ENCODE data around the gene MRGPRE.
A peak's percentile ranks its signal among the peaks of the same experiment; 100 is the strongest.

The MRGPRE gene

DNA sequence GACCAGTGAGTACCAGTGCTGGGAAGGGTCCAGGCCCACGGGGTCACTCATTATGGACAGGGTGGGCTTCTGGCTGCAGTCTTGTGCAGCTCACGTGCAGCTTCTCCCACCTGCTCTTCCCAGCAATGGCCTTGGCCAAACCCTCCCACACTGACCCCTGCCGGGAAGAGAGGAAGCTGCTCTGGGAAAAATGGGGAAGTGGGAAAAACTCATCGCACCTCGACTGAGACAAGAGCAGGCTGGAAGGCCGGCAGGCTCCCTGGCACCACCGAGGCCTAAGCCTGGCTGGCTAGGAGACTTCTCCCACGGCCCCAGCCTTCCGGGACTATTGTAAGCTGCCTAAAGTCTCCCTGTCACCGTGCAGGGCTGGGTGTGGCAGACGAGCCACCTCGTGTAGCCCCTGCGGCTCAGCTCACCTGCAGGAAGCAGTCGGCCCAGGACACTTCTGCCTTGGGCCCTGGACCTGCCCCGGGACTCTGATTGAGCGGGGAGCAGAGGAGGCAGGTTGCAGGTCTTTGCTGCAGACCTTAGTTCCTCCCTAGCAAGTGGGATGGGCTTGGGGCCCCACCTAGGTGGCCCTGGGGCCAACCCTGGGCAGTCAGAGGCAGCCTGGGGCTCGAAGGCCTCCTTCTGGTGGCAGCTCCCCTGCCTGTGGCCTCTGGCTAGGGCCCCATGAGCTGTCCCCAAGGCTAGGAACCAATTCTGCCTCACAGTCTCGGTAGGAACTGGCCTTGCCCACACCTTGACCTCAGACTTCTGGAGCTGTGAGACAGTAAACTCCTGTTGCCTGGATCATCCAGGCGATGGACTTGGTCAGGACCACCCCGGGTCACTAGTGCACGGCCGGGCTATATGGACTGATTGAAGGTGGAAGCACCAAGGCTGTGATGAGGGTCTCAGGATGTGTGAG lies 36.7 kb downstream of the MRGPRE start:
- ChIA-PET CTCF (no interaction called here), POLR2A (no interaction called here)
- DNase-seq (ENCODE audit: extremely low spot score), result no peak
- TF ChIP-seq CTCF (IDR thresholded peaks at IDR 0.05; ENCODE audit: control extremely low read depth, extremely low read depth, low read depth, missing control alignments), result peak; percentile 13

GRCh38 chr11:3194016-3194816 lies 38.0 kb downstream of the MRGPRE start:
- no peak for DNase-seq (ENCODE audit: extremely low spot score)
- ChIA-PET POLR2A (no interaction called here), CTCF (no interaction called here)
- no peak for TF ChIP-seq CTCF (IDR thresholded peaks at IDR 0.05; ENCODE audit: control extremely low read depth, extremely low read depth, low read depth, missing control alignments)

- POLR2A ChIA-PET, result no interaction called here
- CTCF ChIA-PET, result interaction anchor here (1.3 kb wide), 1 partner anchor 22 kb away, joined by 3 read pairs; no protein-coding TSS in a partner anchor
- TF ChIP-seq CTCF (IDR thresholded peaks at IDR 0.05; ENCODE audit: control extremely low read depth, extremely low read depth, low read depth, missing control alignments), result no peak
- DNase-seq (ENCODE audit: extremely low spot score), result no peak
Observed at GRCh38 chr11:3193373-3194015, 38.7 kb downstream of the MRGPRE start.

DNA sequence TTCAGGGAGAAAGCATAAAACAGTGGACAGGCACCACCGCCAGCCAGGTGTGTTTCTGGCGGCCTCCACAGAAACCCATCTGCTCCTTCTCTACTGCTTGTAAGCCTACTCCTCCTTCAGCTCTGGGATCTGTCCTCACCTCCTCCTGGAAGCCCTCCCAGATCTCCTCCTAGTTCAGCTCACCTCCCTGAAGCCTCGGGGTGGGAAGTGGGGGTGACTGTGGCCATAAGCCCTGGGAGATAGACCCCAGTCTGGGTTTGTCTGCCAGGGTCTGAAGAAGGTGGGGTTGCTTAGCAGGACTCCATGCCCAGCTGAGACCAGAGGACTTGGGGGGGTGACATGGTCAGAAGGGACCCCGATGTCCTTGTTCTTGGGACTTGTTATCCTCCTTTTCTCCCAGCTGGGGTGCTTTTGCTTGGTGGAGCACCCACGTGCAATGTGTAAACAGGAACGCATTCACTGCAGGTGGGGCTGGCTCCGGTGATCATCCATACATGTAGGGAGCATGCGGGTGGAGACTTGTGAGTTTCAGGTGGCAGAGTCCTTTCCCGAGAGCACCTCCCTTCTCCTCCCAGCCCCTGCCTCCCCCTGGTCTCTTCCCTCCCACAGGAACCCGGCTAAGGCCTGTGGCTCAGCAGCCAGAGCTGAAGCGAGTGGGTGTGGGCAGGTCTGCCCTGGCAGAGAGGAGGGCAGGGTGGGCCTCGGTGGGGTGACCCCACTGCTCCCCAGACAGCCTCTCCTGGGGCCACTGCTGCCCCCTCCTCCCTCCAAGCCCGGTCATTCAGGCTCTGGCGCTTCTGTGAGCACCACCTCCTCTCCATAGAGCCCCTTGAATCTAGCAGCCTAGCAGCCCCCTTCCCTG lies 39.5 kb downstream of the MRGPRE start:
- no peak for TF ChIP-seq CTCF (IDR thresholded peaks at IDR 0.05; ENCODE audit: control extremely low read depth, extremely low read depth, low read depth, missing control alignments)
- no peak for DNase-seq (ENCODE audit: extremely low spot score)
- POLR2A ChIA-PET, result no interaction called here
- CTCF ChIA-PET, result interaction anchor here (0.9 to 1.3 kb wide), 2 partner anchors 23 to 156 kb away, joined by 3 read pairs; no protein-coding TSS in a partner anchor

GRCh38 chr11:3191586-3192324 lies 40.5 kb downstream of the MRGPRE start:
- no peak for TF ChIP-seq CTCF (IDR thresholded peaks at IDR 0.05; ENCODE audit: control extremely low read depth, extremely low read depth, low read depth, missing control alignments)
- CTCF ChIA-PET, result interaction anchor here (0.9 to 1.3 kb wide), 2 partner anchors 24 to 155 kb away, joined by 3 read pairs; no protein-coding TSS in a partner anchor
- no peak for DNase-seq (ENCODE audit: extremely low spot score)
- POLR2A ChIA-PET, result no interaction called here

All from GM10248 (cell line).